Loucy (cell line): ENCODE results near the gene TSEN54.

Experiments
- EZH2phosphoT487 ChIP-seq: fragments of 200-600 bp; IDR thresholded peaks from 2 replicates; pipeline ENCODE4 v1.6.1; 2018; ENCODE audit warnings: antibody characterized with exemption, mild to moderate bottlenecking, moderate library complexity, borderline replicate concordance
- TF ChIP-seq, protein P1 (sequence below): fragments of 200-600 bp; sonication (generic); conservative IDR thresholded peaks from 2 replicates; pipeline ENCODE4 v1.5.1; 2014; ENCODE audit warnings: mild to moderate bottlenecking, antibody characterized with exemption, low read length

DNA sequence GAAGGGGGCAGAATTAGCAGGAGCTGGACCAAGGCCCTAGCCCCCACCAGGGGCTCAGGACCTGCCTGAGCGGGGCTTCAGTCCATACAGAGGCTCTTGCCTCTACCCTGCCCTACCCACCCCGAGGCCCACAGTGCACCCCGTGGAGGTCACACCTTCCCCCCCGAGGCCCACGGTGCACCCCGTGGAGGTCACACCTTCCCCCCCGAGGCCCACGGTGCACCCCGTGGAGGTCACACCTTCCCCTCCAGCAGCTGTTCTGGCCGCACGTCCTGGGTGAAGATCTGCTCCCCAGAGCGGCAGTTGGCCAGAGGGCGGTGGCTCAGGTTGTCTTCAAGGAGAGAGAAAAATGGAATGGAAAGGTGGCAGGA, 12.4 kb upstream of the TSEN54 start:
- TF ChIP-seq, protein P1, sequence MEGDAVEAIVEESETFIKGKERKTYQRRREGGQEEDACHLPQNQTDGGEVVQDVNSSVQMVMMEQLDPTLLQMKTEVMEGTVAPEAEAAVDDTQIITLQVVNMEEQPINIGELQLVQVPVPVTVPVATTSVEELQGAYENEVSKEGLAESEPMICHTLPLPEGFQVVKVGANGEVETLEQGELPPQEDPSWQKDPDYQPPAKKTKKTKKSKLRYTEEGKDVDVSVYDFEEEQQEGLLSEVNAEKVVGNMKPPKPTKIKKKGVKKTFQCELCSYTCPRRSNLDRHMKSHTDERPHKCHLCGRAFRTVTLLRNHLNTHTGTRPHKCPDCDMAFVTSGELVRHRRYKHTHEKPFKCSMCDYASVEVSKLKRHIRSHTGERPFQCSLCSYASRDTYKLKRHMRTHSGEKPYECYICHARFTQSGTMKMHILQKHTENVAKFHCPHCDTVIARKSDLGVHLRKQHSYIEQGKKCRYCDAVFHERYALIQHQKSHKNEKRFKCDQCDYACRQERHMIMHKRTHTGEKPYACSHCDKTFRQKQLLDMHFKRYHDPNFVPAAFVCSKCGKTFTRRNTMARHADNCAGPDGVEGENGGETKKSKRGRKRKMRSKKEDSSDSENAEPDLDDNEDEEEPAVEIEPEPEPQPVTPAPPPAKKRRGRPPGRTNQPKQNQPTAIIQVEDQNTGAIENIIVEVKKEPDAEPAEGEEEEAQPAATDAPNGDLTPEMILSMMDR = no peak
- TF ChIP-seq EZH2phosphoT487 = no peak
